Uterus (tissue), 4 donors: ENCODE results near the gene SUDS3. TPM values are rescaled to one million over a fixed set of nuclear protein-coding genes. Genes with fewer than 3 reads are reported as not detected.

Experiments used
- DNase-seq, 2 donors: peaks; one replicate each; pipeline ENCODE4 v3.0.0-alpha.2; 2019 to 2020
- H3K27ac ChIP-seq, 2 donors: fragments of 200-600 bp; sonication (generic); 1 replicate in 1 of 2; 2 replicates in 1 of 2; pipeline ENCODE4 v1.5.1; 2016 to 2018
- H3K27me3 ChIP-seq, 2 donors: fragments of 200-600 bp; sonication (generic); one replicate each; pipeline ENCODE4 v1.5.1; 2018 to 2019; ENCODE audit warnings: control low read depth in 1 of 2
- H3K36me3 ChIP-seq, 2 donors: fragments of 200-600 bp; sonication (generic); one replicate each; pipeline ENCODE4 v1.5.1; 2019; ENCODE audit warnings: control low read depth in 1 of 2
- H3K4me1 ChIP-seq, 2 donors: fragments of 200-600 bp; sonication (generic); one replicate each; pipeline ENCODE4 v1.5.1; 2018 to 2019; ENCODE audit warnings: control low read depth in 1 of 2
- H3K4me3 ChIP-seq, 2 donors: fragments of 200-600 bp; sonication (generic); 1 replicate in 1 of 2; 2 replicates in 1 of 2; pipeline ENCODE4 v1.5.1; 2018 to 2019; ENCODE audit warnings: mild to moderate bottlenecking in 1 of 2
- H3K9me3 ChIP-seq, 2 donors: fragments of 200-600 bp; sonication (generic); one replicate each; pipeline ENCODE4 v1.5.1; 2019; ENCODE audit warnings: control low read depth in 1 of 2
- POLR2A ChIP-seq, 2 donors: fragments of 450-650 bp; IDR thresholded peaks; one replicate each; pipeline ENCODE4 v1.6.1; 2016; ENCODE audit warnings: antibody characterized with exemption in 2 of 2, mild to moderate bottlenecking in 1 of 2, moderate library complexity in 1 of 2
- intact Hi-C: fragments of 100-400 bp; cut with DNase I; formaldehyde crosslinking; loops from one replicate; pipeline ENCODE4 v1.15.1; 2023; ENCODE audit warnings: low total_unique reads
- total RNA-seq, 4 donors: library from RNA; depleted of rRNA in 3 of 4; stranded (reverse); fragments of >200 nt in 3 of 4; gene quantifications; one replicate each; pipeline versions ENCODE4 v1.1.0 to v1.2.4, GENCODE V29; 2014 to 2023
- TF ChIP-seq, protein P1 (sequence below), 4 experiments: fragments of 200-600 bp in 2 of 4; fragments of 450-650 bp in 2 of 4; sonication (generic) in 2 of 4; IDR thresholded peaks; one replicate each; pipeline ENCODE4 v1.5.1; 2016 to 2019; ENCODE audit warnings: antibody characterized with exemption in 4 of 4, mild to moderate bottlenecking in 2 of 4, moderate library complexity in 1 of 4
- donor health status: DM: yes; HTN: yes; CAD: no.

Gene SUDS3
- total RNA-seq, 4 donors from 2014 or later: 22.4 to 74.3 (median 30.7) TPM

DNA sequence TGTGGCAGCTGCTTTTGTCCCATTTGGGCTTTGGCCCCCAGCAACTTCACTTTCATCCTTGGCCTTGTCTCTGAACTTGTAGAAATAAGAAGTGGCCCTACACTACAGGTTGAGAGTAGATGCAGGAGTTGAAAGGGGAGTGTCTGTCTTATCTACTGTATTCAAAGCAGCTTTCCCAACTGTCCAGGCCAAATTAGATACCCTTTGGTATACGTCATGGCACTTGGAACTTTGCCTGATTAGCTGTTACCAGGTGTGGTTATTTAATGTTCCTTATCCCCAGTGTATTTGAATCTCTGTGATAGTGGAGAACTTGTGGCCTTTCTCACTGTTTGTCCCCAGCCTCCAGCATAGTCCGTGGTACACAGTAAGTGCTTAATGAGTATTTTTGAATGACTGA, 33.5 kb downstream of the SUDS3 start:
- TF ChIP-seq, protein P1, sequence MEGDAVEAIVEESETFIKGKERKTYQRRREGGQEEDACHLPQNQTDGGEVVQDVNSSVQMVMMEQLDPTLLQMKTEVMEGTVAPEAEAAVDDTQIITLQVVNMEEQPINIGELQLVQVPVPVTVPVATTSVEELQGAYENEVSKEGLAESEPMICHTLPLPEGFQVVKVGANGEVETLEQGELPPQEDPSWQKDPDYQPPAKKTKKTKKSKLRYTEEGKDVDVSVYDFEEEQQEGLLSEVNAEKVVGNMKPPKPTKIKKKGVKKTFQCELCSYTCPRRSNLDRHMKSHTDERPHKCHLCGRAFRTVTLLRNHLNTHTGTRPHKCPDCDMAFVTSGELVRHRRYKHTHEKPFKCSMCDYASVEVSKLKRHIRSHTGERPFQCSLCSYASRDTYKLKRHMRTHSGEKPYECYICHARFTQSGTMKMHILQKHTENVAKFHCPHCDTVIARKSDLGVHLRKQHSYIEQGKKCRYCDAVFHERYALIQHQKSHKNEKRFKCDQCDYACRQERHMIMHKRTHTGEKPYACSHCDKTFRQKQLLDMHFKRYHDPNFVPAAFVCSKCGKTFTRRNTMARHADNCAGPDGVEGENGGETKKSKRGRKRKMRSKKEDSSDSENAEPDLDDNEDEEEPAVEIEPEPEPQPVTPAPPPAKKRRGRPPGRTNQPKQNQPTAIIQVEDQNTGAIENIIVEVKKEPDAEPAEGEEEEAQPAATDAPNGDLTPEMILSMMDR (IDR thresholded peaks at IDR 0.05): no peak
- TF ChIP-seq POLR2A (IDR thresholded peaks at IDR 0.05): no peak
- intact Hi-C loops: no loop called here
- Histone ChIP-seq H3K27ac (no peak overlapping the region), H3K9me3 (no peaks in the 10 kb centered on the region), H3K4me3 (no peak overlapping the region), H3K4me1 (no peaks in the 10 kb centered on the region), H3K27me3 (no peaks in the 10 kb centered on the region), H3K36me3 (no peaks in the 10 kb centered on the region)
- no peak for DNase-seq

DNA sequence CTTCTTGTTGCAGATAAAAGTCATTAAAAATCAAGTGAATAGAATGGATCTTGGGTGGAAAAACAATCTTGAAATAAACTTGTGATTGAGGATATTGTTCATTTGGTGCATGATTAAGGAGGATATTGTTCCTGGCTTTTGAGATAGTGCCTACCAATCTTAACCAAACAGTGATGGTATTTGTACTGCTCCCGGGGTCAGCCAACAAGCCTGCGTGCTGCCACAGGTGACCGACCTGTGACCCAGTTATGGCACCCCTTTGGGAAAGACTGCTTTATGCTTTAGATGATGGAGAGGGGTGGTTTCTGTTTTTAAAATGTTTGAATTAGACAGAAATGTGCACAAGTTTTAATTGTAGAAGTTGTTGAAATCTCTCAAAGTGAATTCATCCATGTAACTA, 41.6 kb downstream of the SUDS3 start:
- no peaks in the 10 kb centered on the region for H3K9me3 ChIP-seq
- no peak for DNase-seq
- H3K27me3 ChIP-seq: no peaks in the 10 kb centered on the region
- intact Hi-C loops: no loop called here
- no peaks in the 10 kb centered on the region for H3K4me1 ChIP-seq
- no peak overlapping the region for H3K27ac ChIP-seq
- TF ChIP-seq, protein P1 (IDR thresholded peaks at IDR 0.05): no peak
- no peak for TF ChIP-seq POLR2A (IDR thresholded peaks at IDR 0.05)
- no peak overlapping the region for H3K4me3 ChIP-seq
- no peaks in the 10 kb centered on the region for H3K36me3 ChIP-seq

DNA sequence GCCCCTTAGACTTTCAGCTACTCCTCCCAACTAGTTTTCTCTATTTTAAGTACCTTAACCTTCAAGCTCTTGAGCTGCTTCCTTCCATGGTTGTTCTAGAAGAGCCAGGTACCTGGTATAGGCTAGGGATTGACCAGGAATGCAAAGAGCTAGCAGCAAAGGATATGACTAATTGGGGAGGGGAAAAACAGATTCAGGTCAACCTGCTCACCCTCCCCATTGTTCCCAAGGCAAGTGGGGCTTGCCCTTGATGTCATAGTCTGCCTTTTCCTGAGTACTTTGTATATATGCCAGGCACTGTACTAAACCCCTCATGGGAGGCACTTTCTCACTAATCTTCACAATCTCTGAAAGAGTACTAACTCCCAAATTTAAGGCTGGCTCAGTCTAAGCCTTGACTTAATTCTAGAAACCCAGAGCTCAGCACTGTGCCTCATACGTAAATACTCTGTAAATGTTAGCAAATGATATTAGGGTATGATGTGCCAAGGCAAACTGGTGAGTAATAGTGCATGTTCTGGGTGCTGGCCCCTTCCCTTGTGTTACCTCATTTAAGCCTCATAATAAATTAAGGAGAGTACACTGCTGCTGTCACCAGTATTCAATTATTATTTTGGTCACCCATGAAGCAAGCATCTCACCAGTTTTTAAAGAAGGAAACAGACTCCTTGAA, 42.2 kb downstream of the SUDS3 start:
- H3K4me1 ChIP-seq: no peaks in the 10 kb centered on the region
- H3K9me3 ChIP-seq: no peaks in the 10 kb centered on the region
- TF ChIP-seq POLR2A (IDR thresholded peaks at IDR 0.05): no peak
- TF ChIP-seq, protein P1 (IDR thresholded peaks at IDR 0.05): no peak
- DNase-seq: no peak
- H3K36me3 ChIP-seq: no peaks in the 10 kb centered on the region
- H3K27me3 ChIP-seq: no peaks in the 10 kb centered on the region
- intact Hi-C loops: no loop called here
- no peak overlapping the region for H3K4me3 ChIP-seq
- no peak overlapping the region for H3K27ac ChIP-seq

DNA sequence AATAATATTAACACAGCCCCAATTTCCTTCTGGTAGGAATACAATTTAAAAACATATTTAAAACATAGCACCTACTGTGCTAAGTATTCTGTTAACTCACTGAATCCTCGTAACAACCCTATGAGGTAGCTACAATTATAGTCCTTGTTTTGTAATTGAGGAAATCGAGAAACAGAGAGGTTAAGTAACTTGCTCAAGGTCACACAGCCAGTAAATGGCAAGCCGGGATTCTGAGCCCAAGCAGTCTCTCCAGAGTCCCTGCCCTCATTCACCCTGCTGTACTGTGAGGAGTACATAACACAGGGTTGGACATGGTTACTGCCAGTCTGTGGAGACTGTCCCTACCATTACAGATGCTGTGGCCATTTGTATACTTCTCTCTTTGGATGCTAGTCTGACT, 44.3 kb downstream of the SUDS3 start:
- TF ChIP-seq, protein P1 (IDR thresholded peaks at IDR 0.05): no peak
- no peak for TF ChIP-seq POLR2A (IDR thresholded peaks at IDR 0.05)
- H3K4me1 ChIP-seq: no peaks in the 10 kb centered on the region
- no peaks in the 10 kb centered on the region for H3K27me3 ChIP-seq
- H3K9me3 ChIP-seq: no peaks in the 10 kb centered on the region
- no peak for DNase-seq
- H3K27ac ChIP-seq: no peak overlapping the region
- no peaks in the 10 kb centered on the region for H3K36me3 ChIP-seq
- no peak overlapping the region for H3K4me3 ChIP-seq
- intact Hi-C loops: no loop called here

DNA sequence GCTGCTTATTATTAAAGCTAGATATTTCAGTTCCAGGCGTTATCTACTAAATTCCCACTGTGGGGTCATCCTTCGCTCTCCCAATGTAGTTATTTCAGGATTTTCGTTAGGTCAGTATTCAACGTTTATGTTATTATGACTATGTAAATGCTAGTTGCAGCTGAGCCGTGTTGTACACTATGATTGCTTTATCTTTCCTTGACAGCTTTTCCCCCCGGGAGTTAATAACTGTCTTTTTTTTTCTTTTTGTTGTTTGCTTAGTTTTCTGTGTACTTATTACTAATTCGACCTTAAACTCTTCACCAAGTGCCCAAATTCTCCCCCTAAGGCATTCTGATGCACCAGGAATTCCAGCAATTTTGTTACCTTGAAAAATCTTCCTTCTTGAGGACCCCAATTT, 48.5 kb downstream of the SUDS3 start:
- no peak overlapping the region for H3K27ac ChIP-seq
- no peaks in the 10 kb centered on the region for H3K4me1 ChIP-seq
- no peaks in the 10 kb centered on the region for H3K9me3 ChIP-seq
- intact Hi-C loops: no loop called here
- TF ChIP-seq POLR2A (IDR thresholded peaks at IDR 0.05): no peak
- TF ChIP-seq, protein P1 (IDR thresholded peaks at IDR 0.05): no peak
- H3K4me3 ChIP-seq: no peak overlapping the region
- H3K36me3 ChIP-seq: no peaks in the 10 kb centered on the region
- DNase-seq: no peak
- no peaks in the 10 kb centered on the region for H3K27me3 ChIP-seq
